ENCODE data around the gene DENND1B.
A peak's percentile ranks its signal among the peaks of the same experiment; 100 is the strongest.
"Not testable (repeated sequence)": the region's sequence is repeated elsewhere in the genome, so short reads cannot be mapped to it uniquely, and the experiment has no call there.

The DENND1B gene

DNA sequence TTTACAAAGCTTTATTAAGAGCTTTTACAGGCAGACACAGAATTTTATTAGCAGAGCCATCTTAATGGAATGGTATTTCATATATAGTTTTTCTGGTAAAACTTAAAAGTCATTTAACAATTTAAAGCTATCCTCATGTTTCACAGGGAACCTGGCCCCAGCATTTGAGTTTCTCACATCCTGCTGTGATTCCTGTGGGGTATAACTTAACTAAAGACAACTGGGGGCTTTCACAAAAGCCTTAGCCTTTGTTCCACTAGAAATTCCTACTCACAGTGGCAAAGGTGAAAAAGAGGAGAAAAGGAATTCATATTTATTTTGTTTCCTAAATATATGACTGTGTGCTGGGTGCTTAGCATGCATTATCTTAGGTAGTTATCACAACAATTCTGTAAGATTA lies 233.9 kb downstream of the DENND1B start:
- no peak for FAIRE-seq

DNA sequence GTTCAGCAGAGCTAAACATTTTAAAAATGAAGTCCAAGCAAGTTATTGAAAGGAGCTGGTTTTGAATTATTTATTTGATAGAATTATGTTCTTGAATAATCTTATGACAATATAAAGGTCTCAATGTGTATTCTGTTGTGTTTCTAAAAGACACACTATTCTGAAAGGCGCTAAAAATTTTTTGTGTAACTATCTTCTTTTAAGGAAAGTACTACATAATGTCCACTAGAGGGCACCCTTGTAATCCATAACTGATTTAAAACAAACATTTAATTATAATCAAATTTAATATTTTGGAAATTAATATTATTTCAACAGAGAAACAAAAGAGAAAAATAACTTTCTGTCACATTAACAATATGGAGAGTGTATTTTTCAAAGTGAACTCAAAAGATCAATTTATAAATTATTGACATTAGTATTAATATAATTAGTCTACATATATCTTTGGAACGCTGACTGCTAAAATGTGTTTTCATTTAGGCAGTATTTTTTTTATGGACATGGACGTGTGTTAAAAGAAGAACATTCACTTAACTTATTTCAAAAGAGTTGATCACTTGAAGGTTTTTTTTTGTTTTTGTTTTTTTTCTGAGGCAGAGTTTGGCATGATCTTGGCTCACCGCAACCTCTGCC lies 248.4 kb downstream of the DENND1B start:
- peak; percentile 99 for FAIRE-seq

- FAIRE-seq, result peak; percentile 91
These were observed 254.1 kb downstream of the DENND1B start for GRCh38 chr1:197521118-197521739.

- FAIRE-seq, result peak; percentile 36
These were observed 255.4 kb downstream of the DENND1B start for GRCh38 chr1:197519741-197520334.

DNA sequence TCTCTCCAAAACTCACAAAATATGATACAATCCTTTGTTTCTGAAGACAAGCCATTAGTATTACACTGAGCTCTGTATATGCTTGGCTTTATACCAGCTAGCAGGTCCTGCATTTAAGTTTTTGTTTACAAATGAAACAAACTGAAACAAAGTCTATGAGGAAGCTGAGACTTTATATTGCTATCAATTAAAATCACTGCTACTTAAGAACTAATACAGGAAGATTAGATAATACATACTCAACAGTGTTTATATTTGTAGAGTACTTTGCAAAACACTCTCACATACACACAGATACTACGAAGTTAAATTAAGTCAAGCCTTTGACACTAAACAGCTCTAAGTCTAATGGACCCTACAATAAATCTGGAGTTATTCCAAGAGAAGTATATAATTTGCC lies 259.9 kb downstream of the DENND1B start:
- no peak for FAIRE-seq

GRCh38 chr1:197510691-197511378 lies 264.4 kb downstream of the DENND1B start:
- FAIRE-seq, result no peak

DNA sequence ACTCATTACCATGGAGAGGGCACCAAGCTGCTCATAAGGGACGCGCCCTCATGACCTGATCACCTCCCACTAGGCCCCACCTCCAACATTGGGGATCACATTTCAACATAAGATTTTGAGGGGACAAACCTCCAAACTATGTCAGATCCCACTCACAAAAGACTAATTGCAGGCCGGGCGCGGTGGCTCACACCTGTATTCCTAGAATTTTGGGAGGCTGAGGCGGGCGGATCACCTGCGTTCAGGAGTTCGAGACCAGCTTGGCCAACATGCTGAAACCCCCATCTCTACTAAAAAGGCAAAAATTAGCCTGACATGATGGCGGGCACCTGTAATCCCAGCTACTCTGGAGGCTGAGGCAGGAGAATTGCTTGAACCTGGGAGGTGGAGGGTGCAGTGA lies 278.6 kb downstream of the DENND1B start:
- no peak for FAIRE-seq

DNA sequence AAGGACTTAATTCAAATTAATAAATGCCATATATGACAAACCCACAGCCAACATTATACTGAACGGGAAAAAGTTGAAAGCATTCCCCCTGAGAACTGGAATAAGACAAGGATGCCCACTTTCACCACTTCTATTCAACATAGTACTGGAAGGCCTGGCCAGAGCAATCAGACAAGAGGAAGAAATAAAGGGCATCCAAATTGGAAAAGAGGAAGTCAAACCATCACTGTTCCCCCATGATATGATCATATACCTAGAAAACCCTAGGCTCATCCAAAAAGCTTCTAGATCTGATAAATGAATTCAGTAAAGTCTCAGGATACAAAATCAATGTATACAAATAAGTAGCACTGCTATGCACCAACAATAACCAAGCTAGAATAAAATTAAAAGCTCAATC lies 283.8 kb downstream of the DENND1B start:
- FAIRE-seq, result not testable (repeated sequence)

DNA sequence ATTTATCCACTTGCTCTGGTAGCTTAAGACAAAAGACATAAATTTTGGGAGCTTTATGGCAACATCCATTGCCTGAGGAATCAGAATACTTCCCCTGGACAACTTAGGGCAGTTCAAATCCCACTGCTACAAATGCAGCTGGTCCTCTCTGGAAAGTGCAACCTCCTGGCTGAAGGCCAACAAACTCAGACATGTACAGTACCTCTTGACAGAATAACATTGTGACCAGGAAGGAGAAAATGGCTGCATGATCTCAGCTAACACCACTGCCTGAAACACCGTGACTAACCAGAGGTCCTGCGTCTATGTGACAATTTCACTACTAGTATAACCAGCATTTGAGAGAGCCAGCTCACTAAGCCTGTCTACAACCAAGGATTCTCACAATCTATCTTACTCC lies 288.3 kb downstream of the DENND1B start:
- no peak for FAIRE-seq

- FAIRE-seq, result no peak
These were observed 289.5 kb downstream of the DENND1B start for GRCh38 chr1:197485790-197486189.

GRCh38 chr1:197481101-197481500 lies 294.2 kb downstream of the DENND1B start:
- no peak for FAIRE-seq

DNA sequence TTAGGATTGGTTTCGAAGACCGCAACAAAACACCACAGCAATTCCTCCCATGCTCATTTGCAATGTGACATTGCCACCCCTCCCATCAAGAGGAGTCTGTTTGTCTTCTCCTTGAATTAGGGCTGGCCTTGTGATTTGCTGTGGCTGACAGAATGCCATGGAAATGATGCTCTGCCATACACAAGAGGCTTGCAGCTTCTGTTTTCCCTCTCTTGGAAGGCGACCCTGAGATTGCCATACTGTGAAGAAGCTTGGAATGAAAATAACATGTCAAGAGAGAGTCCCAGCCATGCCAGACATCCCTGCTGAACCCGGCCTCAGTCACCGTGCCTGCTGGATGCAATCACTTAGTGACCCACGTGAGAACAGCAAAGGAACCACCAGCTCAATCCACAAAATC lies 294.8 kb downstream of the DENND1B start:
- no peak for FAIRE-seq

DNA sequence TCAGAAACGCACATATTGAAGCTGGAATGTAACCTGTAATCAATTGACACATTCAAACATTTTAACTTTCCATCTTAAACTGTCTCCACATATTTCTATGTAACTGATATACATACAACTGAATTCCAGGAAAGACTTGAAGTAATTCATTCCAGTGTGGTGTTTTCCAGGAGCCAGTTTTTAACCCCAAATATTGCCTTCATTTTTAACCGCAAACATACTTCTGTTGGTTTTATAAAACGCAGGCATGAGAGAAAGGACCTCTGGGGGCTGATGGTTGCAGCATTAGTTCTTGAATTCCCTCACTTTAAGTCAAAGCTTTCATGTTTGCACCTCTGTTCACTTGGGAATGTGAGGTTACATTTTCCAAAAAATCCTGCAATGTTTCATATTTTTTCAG lies 303.1 kb downstream of the DENND1B start:
- FAIRE-seq, result no peak

GRCh38 chr1:197471248-197471985 lies 303.9 kb downstream of the DENND1B start:
- no peak for FAIRE-seq

DNA sequence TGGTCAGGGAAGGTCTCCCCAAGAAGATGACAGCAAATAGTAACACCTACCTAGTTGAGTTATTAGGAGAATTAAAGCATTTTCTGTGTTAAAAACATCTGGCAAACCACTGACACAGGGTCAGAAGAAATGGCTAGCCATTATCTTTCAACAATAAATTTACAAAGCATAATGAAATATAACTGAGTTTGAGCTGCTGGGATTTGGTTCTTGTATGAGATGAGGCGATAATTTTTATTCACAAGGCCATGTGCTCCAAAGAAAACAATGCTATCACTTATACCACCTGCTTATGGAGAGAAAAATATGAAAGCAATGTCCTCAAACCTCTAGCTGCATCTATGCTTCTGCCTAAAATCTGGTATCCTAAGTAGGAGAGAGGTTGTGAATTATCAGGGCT lies 304.9 kb downstream of the DENND1B start:
- FAIRE-seq, result no peak

DNA sequence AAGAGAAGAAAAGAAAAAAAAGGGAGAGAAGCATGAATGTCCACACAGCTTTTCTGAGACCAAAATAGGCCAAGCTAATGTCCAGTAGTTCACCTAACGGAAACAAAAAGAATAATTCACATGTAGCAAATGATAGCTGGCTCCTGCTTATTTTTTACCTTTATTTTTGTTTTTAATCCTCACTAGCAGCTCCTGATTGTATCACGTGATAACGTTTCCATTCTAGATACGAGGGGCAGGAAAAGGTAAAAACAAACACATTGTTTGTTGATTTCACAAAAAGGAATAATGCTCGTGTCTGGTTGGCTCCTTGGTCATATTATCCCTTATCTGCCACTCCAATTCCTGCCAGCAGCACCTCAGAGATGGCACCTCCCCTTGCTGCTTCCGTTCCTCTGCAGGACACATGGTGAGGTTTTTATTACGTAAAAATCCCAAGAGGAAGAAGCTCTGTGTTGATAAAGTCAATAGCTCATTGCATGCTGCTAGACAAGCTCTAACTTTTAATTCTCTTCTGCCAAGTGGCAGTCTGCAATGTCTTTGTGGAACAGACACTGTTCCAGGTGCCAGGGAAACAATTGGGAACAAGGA lies 305.6 kb downstream of the DENND1B start:
- no peak for FAIRE-seq

DNA sequence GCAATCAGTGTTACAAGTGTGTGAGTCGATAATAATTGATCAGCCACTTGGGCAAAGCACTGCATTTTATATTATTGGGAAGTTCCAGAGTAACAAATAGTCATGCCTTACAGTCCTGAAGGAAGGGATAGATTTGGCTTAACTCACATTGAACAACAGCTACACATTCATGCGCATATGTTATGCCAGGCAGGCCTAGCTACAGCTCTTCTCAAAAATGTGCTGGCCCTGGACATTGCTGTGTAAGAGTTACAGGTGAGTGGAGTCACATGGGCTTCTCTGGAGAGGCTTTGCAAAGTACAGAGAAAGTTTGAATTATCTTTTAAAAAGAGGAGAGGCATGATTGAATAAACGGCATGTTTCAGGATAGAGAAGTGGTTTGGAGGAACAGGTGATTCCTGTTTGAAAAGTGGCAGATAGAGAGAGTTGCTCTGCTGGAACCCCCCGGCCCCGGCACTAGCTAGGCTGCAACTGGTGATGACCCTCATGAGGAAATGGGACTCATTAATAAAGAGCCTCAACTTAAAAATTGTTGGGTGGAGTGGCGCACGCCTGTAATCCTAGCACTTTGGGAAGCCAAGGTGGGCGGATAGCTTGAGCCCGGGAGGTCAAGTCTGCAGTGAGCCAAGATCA lies 306.6 kb downstream of the DENND1B start:
- no peak for FAIRE-seq

DNA sequence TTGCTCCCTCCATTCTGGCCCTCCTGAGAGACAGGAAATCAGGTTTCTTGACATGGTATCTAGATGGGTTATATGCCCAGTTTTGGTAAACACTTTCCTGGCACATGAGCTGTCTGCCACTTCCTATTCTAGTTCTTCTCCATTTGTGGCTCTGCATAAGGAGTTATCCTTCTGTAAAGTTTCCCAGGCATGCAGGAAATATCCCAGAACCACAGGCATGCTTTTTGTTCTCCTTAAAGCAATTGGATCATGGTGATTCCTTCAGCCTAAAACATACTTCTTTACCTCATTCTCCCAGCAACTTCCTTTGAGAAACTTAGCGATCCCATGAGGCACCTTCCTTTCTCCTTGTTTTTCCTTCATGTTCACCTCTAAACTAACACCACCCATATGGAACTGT lies 307.4 kb downstream of the DENND1B start:
- FAIRE-seq, result no peak

GRCh38 chr1:197466813-197467212 lies 308.5 kb downstream of the DENND1B start:
- FAIRE-seq, result no peak

DNA sequence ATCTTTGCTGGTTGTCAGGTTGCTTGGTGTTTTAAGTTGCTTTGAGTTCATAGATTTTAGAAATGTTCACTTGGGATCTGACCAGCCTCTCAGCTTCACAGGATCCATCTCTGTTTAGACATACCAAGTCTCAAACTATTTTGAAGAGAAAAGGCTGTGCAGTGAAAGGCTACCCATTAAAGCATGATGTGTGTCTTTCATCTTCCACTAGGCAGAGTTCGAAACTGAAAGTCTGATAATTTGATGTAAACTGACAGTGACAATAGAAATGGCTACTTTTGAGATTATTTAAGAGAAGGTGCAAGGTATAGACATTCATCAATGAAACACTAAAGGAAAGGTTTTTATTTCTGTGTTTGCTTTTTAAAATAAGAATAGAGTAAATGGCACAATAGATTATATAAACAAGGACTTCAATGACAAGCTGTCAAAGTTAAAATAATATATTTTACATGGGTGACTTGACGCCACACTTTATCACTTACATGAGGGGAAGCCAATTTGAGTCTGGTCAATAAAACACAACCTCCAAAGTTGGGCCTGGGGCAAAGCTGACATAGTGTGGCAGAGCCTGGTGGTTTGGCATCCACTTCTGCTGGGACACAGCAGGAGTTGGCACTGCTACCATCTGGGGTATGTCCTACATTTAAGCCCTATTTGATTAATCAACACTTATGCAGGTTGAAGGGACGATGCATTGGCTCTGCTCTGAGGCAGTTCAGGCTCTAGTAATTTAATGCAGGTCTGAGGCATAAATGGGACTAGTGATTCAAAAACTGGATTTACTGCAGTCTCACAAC lies 309.6 kb downstream of the DENND1B start:
- FAIRE-seq, result no peak

DNA sequence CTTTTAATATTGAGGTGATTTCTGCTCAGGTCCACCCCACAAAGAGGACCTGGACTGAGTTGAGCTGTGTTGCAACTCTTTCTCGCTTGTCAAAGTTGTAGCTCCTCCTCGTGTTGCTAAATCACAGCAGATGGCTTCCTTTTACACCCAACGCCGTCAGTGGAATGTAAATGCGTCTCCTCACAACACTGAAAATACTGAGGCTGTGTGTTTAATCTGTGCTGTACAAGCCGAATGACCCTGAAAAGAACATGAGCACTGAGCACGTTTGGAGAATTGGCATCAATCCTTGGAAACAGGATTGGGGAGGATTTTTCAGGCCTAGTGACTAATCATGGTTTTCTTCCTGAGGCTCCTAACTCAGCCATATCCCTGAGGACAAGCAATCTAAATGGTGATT lies 311.2 kb downstream of the DENND1B start:
- no peak for FAIRE-seq

GRCh38 chr1:197463142-197463541 lies 312.1 kb downstream of the DENND1B start:
- no peak for FAIRE-seq
